NOMO-1 treated with DMSO at 0.1 percent for 48 hours (cell line): ENCODE measurements around the gene SAMD11.

ENCODE experiments used
- DNase-seq: peaks from one replicate; lab custom pipeline; 2025; ENCODE audit not compliant: unreplicated experiment; lab: John Stamatoyannopoulos, UW

The SAMD11 gene

GRCh38 chr1:993379-993995 is 69.8 kb downstream of the SAMD11 start:
- DNase-seq = no peak
